Erythroblast (primary cell): ENCODE data around the gene RHO.

Experiments used
- GATA1 ChIP-seq: IDR thresholded peaks from 2 replicates; pipeline ENCODE4 v1.6.1; 2011; ENCODE audit warnings: low read depth, mild to moderate bottlenecking, control low read depth, low read length, moderate library complexity
- POLR2A ChIP-seq: IDR thresholded peaks from 2 replicates; pipeline ENCODE4 v1.6.1; 2011; ENCODE audit warnings: mild to moderate bottlenecking, low read length

GRCh38 chr3:129540776-129541516 is 12.5 kb downstream of the RHO start:
- TF ChIP-seq POLR2A (no peak), GATA1 (no peak)
